NCI-H1092 treated with DMSO at 0.1 percent for 48 hours (cell line): ENCODE data around the gene SFT2D3.

ENCODE experiments used
- DNase-seq: peaks from one replicate; lab custom pipeline; 2025; lab: John Stamatoyannopoulos, UW

The SFT2D3 gene

DNA sequence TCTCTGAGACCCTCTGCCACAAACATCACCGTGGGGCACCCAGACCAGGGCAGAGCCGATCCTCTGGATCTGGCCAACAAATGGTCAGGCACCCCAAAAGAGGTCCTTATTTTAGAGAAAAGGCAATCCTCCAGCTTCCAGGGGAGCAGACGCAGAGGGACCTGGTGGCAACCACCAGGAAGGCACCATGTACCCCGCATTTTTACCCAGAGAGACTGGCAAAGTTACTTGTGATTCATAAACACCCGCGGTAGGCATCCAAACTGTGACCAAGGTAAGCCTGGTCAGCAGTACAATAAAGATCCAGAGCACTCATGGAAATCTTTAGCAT, 36.4 kb upstream of the SFT2D3 start:
- DNase-seq: no peak

- DNase-seq: no peak
These were observed 35.9 kb upstream of the SFT2D3 start for GRCh38 chr2:127665267-127665893.

- no peak for DNase-seq
These were observed 32.2 kb upstream of the SFT2D3 start for GRCh38 chr2:127669056-127669455.

- DNase-seq: no peak
These were observed 31.0 kb upstream of the SFT2D3 start for GRCh38 chr2:127670055-127670956.

DNA sequence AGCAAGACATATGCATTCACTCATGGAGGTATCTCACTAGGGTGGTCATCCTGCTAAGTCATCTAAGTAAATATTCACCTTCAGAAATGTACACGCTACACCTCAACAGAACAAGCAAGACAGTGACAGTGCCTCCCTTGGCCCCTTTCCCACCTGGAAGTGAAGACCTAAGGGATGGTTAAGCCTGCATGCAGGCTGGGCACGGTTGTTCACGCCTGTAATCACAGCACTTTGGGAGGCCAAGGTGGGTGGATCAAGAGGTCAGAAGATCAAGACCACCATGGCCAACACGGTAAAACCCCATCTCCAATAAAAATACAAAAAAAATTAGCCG, 30.4 kb upstream of the SFT2D3 start:
- no peak for DNase-seq

GRCh38 chr2:127671557-127672302, 29.6 kb upstream of the SFT2D3 start:
- no peak for DNase-seq

DNA sequence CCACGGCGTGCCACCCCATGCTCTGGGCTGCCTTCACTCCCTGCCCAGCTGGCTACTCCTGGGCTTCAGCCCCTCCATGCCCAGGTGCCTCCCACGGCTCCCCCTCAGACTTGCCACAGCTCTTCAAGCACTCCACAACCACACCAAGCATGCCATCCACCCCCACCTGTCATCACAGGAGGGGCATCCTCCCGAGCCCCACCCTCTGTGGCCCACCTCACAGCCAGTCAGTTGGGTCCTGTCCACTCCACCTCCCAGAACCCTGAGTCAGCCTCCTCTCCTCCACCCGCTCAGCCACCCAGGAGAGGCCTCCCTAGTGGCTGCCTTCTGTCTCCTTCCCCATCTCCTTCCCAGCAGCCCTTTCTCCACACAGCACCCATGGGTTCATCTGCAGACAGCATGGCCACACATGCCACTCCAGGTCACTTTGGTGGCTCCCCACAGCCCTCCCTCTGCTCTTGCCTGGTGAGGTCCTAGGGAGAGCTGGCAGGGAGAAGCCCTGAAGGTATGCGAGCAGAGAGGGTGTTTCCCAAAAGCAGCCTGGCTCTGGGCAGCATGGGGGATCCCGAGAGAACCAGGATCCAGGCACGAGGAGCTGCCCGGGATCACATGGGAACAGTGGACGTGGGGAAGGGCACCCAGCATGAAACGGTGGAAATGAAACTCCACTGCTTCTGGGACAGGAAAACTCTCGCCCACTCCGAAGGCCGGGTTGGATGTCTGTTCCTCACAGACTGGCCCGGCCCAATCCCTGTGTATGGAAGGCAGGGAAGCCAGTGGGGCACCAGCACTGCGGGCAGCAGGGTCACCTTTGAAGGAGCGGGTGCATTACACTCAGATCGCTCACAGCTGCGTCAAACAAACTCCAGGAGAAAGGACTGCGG, 28.7 kb upstream of the SFT2D3 start:
- DNase-seq: no peak

DNA sequence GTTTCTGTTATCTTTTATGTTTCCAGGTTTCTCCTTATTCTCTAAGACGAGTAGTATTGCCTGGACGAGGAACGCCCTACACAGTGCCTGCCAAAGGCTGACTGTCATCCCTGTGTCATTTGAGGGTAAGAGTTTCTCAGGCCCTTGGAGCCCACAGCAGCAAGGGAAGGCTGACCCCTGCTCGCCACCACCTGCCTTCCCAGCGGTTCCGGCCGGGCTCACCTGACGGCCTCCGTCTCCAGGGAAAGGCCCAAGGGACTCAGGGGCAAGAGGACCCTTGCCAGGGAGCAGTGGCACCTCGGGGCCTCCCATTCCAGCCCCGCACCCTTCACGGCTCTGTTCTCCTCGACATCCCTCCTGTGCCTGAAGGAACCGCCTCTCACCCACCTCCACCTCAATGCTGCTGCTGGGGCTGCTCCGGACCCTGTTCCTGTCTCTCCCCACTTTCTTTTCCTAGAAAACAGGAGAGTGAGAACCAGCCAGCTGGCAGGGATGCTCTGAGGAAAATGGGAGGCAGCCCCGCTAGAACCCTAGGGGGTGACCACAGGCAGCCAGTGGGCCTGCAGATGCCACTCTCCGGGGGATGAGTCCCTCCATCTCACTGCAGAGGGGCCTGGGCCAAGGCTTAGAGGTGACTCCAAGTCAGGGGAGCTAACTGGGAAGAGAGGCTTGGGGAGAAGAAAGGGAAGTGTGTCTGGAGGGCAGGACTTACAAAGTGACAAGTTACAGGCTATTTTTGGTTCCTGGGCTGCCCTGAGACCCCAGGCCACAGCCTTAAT, 27.8 kb upstream of the SFT2D3 start:
- DNase-seq: no peak

- DNase-seq: no peak
These were observed 26.8 kb upstream of the SFT2D3 start for GRCh38 chr2:127674241-127675209.

- DNase-seq: peak; percentile 5
These were observed 25.7 kb upstream of the SFT2D3 start, which contains the start of gene LIMS2 for GRCh38 chr2:127675331-127676261. TSS of gene LIMS2 (minus strand) at chr2:127675530. CDS start at chr2:127675024, 506 bp downstream.

DNA sequence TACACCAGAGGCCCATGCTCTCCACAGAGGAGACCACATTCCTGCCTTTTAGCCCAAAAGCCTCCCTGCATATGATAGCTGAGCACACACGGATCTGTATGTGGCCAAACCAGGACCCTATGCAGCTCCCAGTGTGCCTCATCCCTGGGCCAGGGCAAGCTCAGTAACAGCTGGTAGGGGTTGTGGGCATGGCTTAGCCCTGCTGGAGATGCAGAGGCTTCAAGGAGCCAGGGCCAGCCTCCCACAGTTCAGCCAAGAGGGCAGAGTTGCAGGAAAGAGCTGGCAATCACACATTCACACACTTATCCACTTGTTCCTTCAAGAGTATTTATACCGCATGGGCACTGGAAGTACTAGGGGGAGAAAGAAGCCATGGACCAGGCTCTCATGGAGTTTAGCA, 24.4 kb upstream of the SFT2D3 start:
- DNase-seq: no peak

- no peak for DNase-seq
These were observed 22.8 kb upstream of the SFT2D3 start for GRCh38 chr2:127678531-127678930.

DNA sequence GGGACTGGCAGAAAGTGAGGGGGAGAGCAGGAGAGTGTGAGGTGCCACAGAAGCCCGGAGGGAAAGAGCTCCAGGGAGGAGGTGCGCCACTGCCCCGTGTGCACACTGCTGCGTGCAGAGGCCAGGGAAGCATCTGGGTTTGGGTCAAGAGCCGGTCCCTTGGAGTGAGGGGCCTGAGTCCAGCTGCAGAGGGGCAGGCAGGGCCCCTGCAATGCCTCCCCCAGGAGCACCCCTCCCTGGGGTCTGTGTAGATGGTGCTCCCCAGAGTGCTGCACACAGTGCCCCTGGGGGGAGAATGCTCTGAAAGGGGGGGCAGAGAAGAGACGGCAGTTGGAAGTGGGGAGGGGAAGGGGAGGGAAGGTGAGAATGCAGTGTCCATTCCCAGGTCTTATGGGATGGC, 22.3 kb upstream of the SFT2D3 start:
- no peak for DNase-seq

DNA sequence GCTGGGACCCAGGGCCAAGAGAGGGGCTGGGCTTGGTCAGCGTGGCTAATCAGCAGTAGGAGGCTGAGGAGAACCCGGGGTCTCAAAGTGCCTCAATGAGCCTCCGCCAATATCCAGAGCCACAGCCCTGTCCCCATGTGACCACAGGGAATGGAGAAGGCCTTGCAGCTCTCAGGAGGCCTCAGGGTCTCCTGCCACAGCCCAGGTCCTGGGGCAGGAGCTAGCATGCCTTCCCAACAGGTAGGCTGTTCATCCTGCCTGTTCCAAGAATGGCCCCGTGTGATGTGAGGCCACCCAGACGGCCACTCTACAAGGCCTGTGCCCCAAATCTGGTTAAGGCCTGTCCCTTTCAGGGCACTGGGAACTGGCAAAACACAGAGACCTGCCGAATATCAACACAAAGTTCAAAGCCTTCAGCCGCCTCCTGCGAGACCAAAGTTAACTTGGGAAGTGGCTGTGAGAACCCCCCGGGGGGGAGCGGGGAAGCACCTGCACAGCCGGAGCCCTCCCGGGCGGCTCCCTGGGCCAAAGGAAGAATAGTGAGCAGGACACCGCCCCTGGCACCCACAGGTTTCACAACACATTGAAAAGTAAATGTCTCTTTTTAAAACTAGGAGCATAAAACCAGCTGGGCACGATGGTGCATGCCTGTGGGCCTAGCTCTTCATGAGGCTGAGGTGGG, 21.5 kb upstream of the SFT2D3 start:
- DNase-seq: no peak

GRCh38 chr2:127680706-127681287, 20.5 kb upstream of the SFT2D3 start:
- no peak for DNase-seq

- no peak for DNase-seq
These were observed 20.0 kb upstream of the SFT2D3 start for GRCh38 chr2:127681288-127681804.

GRCh38 chr2:127681976-127682857, 19.1 kb upstream of the SFT2D3 start:
- no peak for DNase-seq
